Embryonic facial prominence (tissue), 1 donor: ENCODE results near the gene HSD17B12.
"Not testable (repeated sequence)": the region's sequence is repeated elsewhere in the genome, so short reads cannot be mapped to it uniquely, and the experiment has no call there.

Experiments used
- DNase-seq: peaks from one replicate; pipeline ENCODE4 v3.0.0-alpha.2; 2016; ENCODE audit errors: extremely low spot score

The HSD17B12 gene

DNA sequence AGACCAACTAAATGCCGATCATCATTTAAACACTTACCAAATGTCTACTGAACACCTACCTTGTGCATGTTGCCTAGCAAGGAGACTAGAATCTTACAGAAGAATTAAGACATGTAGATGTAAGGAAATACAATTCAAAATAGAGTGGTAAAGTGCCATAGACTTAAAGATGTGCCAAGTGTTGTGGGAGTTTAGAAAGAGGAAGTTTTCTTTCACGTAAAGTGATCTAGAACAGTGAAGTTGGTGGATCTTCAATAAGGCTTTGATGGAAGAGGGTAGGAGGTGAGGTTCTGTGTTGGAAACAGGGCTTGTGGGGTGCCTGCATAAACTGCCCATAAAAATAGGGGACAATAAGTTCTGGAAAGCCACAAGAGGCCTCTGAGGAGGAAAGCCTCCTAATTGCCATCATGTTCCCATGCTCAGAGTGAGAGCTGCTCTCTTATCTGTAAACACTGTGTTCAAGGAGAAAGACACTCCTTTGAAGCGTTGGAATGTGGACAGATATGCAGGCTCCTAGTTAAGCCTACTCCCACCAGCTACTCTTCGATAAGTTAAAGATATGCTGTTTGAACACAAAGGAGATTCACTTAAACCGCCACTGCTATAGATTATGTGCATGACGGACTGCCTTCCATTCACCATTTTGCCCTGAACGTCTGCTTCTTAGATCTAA is 66.7 kb downstream of the HSD17B12 start:
- DNase-seq = no peak

DNA sequence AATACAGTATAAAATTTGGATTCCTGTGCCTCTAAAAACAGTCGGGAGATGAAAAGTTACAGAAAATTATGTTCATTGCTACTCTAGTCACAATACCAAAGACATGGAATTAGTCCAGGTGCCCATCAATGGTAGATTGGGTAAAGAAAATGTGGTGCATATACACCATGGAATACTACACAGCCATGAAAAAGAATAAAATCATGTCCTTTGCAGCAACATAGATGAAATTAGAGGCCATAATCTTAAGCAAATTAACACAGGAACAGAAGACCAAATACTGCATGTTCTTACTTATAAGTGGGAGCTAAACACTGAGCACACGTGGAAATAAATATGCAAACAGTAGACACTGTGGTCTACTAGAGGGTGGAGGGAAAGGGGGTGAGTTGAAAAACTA is 67.6 kb downstream of the HSD17B12 start:
- no peak for DNase-seq

DNA sequence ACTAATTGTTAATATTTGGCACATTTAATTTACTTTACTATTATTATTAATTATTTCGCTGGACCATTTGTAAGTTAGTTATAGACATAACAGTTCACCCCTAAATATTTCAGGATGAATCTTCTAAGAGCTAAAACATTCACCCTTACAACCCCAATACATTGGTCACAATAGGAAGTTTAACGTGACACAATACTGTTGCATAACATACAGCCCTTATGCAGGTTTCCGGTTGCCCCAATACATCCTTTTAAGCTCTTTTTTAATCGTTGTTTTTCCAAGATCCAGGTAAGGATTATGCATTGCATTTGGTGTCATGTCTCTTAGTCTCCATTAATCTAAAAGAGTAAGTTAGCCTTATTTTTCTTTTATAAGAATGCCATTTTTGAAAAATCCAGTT is 71.2 kb downstream of the HSD17B12 start:
- no peak for DNase-seq

DNA sequence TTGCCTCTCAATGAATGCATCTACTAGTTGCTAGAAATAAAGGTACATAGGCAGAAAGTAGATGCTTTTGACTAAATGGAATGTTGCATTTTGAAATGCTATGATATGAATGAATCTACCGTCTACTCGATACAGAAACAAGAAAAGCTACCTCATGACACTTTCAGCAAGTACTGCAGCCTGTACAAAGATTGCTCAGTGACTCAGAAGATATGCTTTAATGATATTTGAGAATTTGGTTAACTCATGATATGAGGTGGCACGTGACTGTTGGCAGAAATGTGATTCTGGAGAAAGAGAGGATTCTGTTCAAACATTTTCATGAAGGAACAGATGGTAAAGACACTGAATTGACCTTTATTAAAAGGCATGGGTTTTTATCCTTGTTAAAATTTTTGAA is 76.0 kb downstream of the HSD17B12 start:
- no peak for DNase-seq

DNA sequence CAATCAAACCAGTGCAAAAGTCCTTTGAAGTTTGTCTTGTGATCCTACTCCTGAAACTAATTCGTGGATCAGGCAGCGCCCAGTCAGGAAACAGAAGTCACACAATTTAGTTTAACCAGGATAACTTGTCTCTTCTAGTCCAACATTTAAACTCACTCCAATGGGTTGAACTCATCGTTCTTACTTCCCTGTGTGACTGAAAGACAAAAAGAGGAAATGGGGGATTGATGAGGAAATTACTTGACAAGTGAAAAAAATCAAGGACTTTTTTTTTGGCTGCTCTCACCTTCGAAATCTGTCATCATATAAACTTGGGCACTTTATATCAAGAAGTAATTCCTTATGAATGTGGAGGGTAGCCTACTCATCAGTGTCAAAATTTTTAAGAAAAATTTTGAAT is 78.4 kb downstream of the HSD17B12 start:
- no peak for DNase-seq

DNA sequence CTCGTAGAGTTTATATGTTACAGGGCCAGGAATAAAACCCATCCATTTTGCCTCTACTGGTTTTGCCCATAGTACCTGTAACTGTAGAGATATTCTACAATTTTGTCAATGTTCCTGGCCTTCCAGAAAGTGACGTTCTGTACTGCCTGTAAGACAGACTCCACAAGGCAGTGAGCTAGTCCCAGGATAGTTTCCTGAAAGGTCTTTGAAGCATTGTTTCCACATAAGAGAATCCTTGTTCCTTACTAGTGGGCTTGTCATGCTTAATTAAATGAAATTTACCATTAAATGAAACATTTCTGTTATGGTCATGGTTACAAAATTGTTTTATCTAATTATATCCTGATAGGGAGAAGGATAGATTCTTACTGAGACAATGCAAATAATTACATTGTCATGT is 80.4 kb downstream of the HSD17B12 start:
- DNase-seq = no peak

DNA sequence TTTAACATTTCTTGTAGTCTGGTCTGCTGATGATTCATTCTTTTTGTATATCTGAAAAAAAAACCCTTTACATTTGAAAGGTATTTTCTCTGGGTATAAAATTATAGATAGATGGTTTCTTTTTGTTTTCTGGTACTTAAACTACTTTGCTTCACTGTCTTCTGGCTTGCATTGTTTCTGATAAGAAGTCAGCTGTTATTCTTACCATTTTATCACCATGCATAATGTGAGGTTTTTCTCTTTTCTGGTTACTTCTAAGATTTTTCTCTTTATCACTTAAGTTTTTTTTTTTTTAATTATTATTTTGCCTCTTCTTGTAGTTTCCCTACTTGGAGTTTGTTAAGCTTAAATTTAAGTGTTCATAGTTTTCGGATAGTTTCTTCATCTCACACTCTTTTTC is 84.7 kb downstream of the HSD17B12 start:
- DNase-seq = no peak

DNA sequence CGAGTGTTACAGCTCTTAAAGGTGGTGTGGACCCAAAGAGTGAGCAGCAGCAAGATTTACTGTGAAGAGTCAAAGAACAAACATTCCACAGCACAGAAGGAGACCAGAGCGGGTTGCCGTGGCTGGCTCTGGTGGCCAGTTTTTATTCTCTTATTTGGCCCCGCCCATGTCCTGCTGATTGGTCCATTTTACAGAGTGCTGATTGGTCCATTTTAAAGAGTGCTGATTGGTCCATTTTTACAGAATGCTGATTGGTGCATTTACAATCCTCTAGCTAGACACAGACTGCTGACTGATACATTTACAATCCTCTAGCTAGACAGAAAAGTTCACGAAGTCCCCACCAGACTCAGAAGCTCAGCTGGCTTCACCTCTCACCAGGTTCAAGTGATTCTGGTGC is 88.1 kb downstream of the HSD17B12 start:
- DNase-seq = not testable (repeated sequence)

DNA sequence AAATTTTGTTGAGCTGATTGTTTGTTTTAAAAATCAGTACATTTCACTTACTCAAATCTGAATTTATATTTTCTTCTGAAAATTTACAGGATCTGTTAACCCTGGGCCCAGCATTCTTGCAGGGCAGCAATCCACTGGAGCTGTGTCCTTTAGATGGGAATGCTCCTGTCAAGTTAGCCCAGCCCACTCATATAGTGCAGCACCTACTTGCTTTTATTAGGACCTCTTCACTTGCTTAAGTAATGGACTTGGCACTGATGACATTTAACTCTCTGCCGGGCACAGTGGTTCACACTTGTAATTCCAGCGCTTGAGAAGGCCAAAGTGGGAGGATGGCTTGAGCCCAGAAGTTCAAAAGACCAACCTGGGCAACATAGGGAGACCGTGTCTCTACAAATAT is 89.6 kb downstream of the HSD17B12 start:
- DNase-seq = no peak

DNA sequence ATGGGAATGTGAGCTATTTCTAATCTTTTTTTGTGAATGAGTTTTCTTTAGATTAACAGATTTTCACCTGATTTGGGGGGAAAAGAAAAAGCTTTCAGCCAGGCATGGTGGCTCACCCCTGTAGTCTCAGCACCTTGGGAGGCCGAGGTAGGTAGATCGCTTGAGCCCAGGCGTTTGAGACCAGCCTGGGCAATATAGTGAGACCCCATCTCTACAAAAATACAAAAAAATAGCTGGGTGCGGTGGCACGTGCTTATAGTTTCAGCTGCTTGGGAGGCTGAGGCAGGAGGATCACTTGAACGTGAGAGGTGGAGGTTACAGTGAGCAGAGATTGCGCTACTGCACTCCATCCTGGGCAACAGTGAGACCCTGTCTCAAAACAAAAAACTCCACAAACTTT is 92.2 kb downstream of the HSD17B12 start:
- no peak for DNase-seq

DNA sequence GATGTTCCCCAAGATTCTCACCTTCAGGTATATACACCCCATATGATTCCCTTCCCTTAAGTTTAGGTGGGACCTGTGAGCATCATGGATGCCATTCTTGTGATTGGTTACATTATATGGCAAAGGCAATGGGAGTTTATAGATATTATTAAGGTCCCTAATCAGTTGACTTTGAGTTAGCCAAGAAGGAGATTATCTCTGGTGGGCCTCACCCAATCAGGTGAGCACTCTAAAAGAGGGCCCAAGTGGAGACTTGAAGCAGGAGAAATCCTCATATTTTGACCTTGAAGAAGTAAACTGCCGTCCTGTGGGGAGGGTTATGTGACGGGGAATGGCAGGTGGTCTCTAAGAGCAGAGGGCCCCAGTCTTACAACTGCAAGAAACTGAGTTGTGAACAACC is 94.2 kb downstream of the HSD17B12 start:
- no peak for DNase-seq

DNA sequence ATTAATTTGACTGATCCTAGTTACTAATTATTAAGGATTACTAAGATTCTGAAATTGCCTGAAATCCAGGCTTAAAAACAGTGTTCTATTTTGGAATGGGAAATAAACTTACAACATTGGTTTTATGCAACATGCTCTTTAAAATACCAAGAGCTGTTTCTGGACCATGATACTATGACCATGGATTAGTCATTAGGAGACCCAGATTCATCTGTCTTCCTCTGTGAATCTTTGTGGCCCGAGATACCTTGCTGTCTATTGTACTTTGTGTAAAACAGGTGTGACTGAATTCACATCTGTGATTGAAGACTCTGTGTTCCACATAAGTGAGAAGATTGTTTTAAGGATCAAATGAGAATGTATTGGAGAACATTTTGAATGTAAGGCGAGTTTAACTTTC is 98.8 kb downstream of the HSD17B12 start:
- DNase-seq = no peak

DNA sequence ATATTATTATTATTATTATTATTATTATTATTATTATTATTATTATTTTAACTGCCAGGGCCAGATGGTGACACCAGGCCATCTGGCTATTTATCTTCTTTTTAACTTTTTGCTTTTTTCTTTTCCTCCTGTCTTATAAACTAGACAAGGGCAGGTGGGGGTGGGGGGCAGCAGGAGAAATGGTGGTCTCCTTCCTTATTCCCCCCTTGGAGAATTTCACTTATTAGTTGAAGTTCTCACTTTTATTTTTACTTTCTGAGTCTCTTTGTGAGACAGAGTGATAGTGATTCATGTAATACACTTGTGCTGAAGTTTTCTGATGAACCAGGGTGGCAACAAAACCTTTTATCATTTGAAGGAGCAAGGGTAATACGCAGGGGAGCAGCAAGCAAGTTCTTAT is 103.8 kb downstream of the HSD17B12 start:
- no peak for DNase-seq

DNA sequence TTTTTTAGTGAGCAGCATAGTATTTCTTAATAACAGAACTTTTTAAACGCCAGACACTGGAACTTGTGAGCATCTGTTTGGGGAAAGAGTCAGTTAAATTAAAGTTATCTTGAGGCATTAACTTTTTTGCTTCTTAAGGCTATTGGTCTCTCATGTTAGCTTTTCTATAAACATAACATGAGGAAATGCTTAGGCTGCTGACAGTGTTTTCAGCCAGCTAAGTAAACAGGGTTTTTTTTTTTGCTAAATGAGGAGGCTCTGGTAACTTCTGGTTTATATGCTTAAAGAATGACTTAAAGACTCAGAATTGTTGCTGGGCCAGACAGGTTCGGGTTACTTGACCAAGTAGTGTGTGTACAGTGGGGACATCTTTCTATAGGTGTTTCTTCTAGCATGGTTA is 104.3 kb downstream of the HSD17B12 start:
- DNase-seq = no peak

DNA sequence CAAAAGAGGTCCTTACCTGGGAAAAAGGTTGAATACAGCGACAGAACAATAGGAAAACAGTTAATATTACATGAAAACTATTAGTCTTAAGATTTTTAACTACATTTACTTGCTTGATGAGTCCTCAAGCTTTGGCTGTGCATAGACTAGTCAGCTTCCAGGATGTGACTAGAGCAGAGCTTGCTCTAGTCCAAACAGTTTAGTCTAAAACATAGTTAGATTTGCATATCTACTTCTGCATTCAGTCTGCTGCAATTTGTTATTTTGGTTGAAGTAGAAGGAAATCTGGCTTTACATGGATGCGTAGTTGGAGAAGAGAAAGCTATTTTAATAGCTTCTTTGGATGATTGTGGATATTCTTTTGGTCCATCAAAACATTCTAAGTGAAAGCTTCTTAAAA is 104.8 kb downstream of the HSD17B12 start:
- DNase-seq = no peak

DNA sequence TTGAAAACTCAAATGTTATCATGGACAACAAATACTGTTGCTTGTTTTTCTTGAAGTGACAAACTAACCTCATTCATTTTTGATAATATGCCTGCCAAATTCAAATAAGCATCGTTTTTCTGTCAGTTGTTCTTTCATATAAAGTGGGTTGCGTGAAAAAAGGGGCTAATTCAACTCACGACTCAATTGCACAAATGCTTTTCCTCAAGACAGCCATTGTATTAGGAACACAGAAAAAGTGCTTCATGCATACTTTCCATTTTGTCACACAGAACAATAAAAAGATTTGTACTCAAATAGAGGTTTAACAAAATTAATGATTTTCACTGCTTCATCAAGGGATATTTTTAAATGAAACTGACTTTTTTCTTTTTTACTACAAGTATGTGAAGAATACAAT is 105.5 kb downstream of the HSD17B12 start:
- DNase-seq = no peak

DNA sequence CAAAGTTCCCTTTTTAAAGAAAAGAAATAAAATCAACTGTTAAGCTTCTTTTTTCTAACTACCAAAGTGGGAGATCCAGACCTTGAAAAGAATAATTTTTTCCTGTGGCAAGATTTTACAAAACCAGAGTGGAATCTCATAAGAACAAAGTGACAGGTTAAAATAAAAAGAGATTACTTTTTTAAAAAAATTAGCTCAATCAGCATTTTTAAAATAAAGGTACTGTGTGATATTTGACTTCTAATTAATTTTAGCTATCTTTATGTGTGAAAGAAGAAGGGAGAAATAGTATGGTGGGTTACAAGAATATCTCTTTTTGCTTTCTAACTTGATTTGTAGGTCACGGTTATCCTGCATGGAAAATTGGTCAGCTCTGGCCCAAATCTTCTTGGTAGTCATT is 107.3 kb downstream of the HSD17B12 start:
- DNase-seq = no peak

DNA sequence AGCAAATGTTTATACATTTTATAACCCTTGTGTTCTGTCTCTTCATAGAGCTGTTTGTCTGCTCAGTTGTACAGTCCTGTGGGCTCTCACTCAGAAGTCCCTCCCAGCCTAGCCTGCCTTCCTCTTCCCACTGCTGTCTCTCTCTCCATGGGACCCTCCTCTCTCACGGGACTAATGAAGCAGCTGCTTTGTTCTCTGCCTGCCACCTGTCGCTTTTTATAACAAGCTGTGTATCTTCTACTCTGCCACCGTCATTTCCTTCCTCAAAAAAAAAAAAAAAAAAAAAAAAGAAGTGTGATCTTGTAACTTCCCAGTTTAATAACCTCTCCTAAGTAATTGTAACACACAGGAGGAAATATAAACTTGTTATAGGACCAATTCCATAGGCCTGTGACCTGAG is 107.9 kb downstream of the HSD17B12 start:
- DNase-seq = no peak

DNA sequence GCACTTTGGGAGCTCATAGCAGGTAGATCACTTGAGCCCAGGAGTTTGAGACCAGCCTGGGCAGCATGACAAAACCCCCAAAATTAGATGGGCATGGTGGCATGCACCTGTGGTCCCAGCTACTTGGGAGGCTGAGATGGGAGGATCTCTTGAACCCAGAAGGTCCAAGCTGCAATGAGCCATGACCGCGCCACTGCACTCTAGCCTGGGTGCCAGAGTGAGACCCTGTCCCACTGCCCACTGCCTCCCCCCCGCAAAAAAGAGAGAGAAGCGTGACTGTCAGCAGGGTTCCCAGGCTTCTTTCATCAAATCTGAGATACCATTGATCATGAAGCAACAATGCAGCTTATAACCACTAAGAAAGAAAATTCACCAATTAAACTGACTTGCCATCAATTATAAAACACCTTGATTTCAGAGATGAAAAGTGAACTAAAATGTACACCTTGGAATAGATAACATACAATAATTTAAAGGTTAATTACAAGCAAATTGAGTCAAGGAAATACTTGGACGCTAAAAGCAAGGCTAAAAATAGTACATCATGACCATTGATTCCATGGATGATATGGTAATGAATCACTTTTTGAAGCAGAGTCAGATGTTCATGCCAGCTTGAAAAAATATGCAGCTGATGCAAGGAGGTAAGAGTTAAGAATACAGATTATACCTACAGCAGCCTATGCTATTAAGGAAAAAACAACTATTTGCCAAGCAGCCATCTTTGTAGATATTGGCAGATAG is 109.3 kb downstream of the HSD17B12 start:
- no peak for DNase-seq

DNA sequence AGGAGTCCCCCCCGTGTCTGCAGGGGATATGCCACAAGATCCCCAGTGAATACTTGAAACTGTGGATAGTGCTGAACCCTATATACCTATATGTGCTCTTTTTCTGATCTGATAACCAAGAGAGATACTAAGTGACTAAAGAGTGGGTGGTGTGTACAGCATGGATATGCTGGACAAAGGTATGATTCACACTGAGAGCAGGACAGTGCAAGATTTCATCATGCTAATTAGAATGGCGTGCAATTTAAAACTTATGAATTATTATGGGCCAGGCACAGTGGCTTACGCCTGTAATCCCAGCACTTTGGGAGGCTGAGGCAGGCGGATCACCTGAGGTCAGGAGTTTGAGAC is 109.9 kb downstream of the HSD17B12 start:
- no peak for DNase-seq

DNA sequence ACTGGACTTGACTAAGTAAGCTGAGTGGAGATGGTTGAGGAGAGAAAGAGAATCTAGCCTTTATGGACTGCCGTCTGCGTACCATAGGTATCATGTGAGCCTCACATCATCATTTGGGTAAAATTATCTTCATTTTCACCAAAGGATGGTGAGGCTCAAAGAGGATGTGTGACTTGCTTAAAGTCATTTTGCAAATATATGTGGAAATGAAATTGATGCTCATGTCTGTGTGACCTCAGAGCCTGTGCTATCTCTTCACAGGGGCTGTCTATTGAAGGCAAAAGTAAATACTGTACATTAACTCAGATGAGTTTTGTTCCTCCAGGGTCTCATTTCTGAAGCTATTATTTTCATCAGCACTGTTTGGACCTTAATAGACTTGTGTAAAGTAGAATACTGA is 116.8 kb downstream of the HSD17B12 start:
- no peak for DNase-seq

DNA sequence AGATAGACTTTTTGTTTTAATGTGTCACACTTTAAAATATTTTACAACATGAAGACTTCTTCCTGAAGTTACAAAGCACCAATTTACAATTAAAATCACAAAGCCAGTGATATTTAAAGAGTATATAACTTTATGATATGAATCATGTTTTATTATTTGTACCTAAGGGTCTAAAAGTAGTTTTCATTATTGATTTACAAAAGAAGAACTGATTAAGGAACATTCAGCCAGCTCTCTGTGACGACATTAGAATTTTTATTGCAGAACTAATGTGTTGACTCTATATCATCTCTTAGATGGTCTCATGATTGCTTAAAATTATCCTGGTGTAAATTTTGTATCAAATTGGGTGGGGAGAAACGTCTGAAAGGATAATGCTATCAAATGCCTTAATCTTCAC is 117.3 kb downstream of the HSD17B12 start:
- no peak for DNase-seq

DNA sequence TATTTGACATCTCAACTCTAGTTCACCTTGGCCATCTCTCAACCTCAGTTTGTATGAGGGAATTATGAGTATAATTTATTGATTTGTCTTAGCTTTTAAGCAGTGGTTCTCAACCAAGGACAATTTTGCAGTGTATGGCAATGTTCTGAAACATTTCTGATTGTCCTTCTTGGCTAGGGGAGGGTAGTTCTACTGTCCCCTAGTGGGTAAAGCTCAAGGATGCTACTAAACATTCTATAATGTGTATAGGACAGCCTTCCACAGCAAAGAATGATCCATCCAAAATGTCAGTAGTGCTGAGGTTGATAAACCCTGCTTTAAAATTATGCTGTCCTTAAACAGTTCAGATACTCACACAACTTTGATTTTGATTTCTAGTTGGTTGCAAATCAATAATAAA is 122.0 kb downstream of the HSD17B12 start:
- DNase-seq = no peak

DNA sequence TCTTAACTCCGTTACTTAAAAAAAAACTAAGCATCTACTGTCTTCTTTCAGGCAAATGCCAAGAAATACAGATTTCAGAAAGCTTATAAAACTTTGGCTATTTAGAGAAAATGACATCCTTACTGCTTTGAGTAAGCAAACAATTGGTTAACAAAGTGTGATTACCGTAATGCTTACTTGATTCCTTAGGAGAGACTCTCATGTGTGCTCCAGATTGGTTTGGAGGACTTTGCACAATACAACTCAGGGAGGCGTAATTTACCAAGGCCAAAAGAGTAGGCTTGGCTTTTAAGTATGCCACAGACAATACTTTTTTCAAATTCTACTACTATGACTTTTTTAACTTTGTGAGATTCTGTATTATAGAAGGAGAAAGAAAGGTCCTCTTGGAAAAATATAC is 123.2 kb downstream of the HSD17B12 start:
- no peak for DNase-seq
